Tibial nerve (tissue), 3 donors: ENCODE results near the gene PTGR3.

ENCODE experiments used
- CTCF ChIP-seq, 5 experiments: fragments of 200-600 bp in 3 of 5; fragments of 450-650 bp in 2 of 5; sonication (generic) in 3 of 5; IDR thresholded peaks; one replicate each; pipeline ENCODE4 v1.5.1; 2016 to 2019; ENCODE audit warnings: antibody characterized with exemption in 5 of 5, mild to moderate bottlenecking in 3 of 5, moderate library complexity in 2 of 5
- POLR2A ChIP-seq, 2 donors: fragments of 450-650 bp; IDR thresholded peaks; one replicate each; pipeline ENCODE4 v1.6.1; 2017; ENCODE audit warnings: antibody characterized with exemption in 2 of 2, mild to moderate bottlenecking in 2 of 2, moderate library complexity in 2 of 2

GRCh38 chr18:75210274-75211001 lies 1.5 kb upstream of the PTGR3 start, which contains the start of gene TSHZ1:
- TF ChIP-seq CTCF (IDR thresholded peaks at IDR 0.05) (no peak), POLR2A (IDR thresholded peaks at IDR 0.05) (peak; percentile 82 to 84)
